Mononuclear cell (primary cell): ENCODE data around the gene C10orf105. TPM values are rescaled to one million over a fixed set of nuclear protein-coding genes. Genes with fewer than 3 reads are reported as not detected.

Source experiments
- H3K27me3 ChIP-seq: 2 replicates; pipeline ENCODE4 v1.6.0; 2011; ENCODE audit warnings: low read length, control low read depth; ENCODE audit not compliant: insufficient read depth
- H3K4me1 ChIP-seq: 2 replicates; pipeline ENCODE4 v1.5.1; 2011; ENCODE audit warnings: mild to moderate bottlenecking, low read length, control low read depth; ENCODE audit not compliant: insufficient read depth
- H3K4me3 ChIP-seq: 2 replicates; pipeline ENCODE4 v1.5.1; 2011; ENCODE audit warnings: mild to moderate bottlenecking, low read length, moderate library complexity
- H3K9me3 ChIP-seq: 2 replicates; pipeline ENCODE4 v1.5.1; 2011; ENCODE audit warnings: low read depth, mild to moderate bottlenecking, control low read depth, low read length
- total RNA-seq: library from RNA; depleted of rRNA; stranded (reverse); fragments of >200 nt; gene quantifications from one replicate; pipeline ENCODE4 v1.2.3, GENCODE V29; 2012

The C10orf105 gene
- total RNA-seq, 1 donor: 0.31 TPM

DNA sequence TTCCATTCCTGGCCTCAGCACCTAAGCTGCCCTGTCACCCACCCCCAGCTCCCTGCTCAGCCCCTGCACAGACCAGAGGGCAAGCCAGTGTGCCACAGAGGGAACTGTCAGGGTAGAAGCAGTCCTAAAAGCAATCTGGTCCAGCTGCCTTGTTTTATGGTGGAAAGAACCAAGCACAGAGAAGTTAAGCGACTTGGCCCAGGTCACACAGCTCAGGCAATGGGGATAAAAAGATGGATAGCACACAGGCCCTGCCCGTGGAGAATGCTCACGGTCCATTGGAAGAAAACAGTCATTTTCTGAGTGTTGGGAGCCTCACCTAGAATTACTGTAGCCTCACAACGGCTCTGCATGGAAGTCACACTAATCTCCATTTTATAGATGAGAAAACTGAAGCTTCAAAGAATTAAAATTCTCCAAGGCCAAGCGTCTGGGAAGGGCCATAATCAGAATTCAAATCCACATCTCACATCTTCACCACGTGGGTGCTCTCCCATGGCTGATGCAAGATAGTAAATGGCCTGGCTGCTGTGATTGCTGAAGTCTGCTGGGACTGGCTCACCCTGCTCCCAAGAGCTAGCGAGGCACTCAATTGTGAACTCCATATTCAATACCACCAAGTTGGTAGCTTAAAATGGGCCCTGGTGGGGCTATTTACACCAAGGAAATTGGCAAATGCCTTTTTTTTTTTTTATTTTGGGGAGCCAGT is 26.8 kb downstream of the C10orf105 start:
- Histone ChIP-seq H3K9me3 (no peaks in the 10 kb centered on the region), H3K4me3 (no peak overlapping the region), H3K27me3 (no peaks in the 10 kb centered on the region), H3K4me1 (peaks cover 50% of the 10 kb centered on the region)

DNA sequence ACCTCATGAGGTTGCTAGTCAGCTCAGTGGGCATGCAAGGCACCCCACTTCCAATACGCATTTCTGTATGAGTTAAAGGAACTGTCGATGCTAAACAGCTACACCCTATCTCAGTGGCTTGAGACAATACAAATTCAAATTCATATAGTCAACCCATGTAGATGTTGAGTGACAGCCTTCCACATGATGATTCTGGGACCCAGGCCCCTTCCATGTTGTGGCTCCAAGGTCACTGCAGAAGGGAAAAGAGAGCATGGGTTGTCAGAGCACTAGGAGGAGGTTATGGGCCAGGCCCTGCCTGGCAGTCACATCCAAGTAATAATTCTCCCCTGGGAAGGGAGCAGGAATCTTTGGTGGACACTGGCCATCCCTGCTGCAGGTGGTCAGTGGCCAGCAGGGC is 28.2 kb downstream of the C10orf105 start:
- Histone ChIP-seq H3K4me3 (no peak overlapping the region), H3K9me3 (no peaks in the 10 kb centered on the region), H3K4me1 (peaks cover 37% of the 10 kb centered on the region), H3K27me3 (no peaks in the 10 kb centered on the region)

DNA sequence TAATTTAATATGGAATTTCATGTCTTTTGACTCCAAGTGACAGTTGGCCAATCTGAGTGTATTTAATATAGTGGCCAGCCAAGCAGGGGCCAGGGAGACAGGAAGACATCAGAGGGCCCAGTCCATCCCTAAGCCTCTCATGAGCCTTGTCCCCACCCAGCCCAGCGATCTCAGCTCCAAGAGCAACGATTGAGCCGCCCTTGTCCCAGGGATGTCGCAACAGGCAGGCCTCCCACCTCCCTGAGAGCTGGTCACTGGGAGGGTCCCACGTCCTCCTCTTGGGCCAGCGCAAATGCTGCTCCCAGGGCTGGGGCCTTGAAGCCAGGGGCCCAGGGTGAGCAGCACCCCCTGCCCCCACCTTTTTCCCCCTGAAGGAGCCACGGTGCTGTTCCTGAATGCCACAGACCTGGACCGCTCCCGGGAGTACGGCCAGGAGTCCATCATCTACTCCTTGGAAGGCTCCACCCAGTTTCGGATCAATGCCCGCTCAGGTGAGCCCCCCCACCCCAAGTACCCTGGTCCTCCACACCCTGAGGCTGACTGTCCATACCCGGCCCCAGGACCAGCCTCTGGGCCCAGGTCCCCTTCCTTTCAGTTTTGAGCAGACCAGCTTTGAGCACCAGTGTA is 29.4 kb downstream of the C10orf105 start:
- no peak overlapping the region for H3K4me3 ChIP-seq

DNA sequence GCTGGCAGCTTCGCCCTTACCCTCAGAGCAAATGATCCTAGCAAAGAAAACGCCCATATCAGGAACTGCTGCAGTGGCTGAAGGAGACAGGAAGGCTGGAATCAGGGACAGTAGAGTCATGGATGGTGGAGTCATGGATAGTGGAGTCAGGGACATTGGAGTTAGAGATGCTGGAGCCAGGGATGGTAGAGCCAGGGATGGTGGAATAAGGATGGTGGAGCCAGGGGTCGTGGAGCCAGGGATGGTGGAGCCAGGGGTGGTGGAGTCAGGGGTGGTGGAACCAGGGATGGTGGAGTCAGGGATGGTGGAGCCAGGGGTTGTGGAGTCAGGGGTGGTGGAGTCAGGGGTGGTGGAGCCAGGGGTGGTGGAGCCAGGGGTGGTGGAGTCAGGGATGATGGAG is 31.3 kb downstream of the C10orf105 start:
- Histone ChIP-seq H3K4me1 (peaks cover 11% of the 10 kb centered on the region), H3K4me3 (no peak overlapping the region), H3K9me3 (no peaks in the 10 kb centered on the region), H3K27me3 (no peaks in the 10 kb centered on the region)

More for the DNA sequence above, 29.4 kb downstream of the C10orf105 start:
- Histone ChIP-seq H3K27me3 (no peaks in the 10 kb centered on the region), H3K4me1 (peaks cover 25% of the 10 kb centered on the region), H3K9me3 (no peaks in the 10 kb centered on the region)

DNA sequence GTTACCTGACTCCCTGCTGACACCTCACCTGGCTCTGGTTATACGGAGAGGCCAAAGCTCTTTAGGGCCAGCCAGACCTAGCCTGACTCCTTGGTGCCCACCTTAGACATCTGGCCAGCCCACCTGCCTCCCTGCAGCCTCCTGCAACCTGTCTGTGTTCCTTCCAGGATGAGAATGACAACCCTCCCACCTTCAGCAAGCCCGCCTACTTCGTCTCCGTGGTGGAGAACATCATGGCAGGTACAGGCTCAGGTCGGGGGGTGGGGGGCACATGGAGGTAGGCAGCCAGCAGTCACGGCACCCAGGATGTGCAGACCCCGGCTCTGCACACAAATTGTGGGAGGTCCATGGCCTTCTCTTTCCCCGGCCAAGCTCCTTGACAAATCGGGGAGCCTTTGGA is 32.1 kb downstream of the C10orf105 start:
- H3K27me3 ChIP-seq: no peaks in the 10 kb centered on the region
- H3K4me1 ChIP-seq: peaks cover 5% of the 10 kb centered on the region
- H3K9me3 ChIP-seq: no peaks in the 10 kb centered on the region
- H3K4me3 ChIP-seq: no peak overlapping the region

DNA sequence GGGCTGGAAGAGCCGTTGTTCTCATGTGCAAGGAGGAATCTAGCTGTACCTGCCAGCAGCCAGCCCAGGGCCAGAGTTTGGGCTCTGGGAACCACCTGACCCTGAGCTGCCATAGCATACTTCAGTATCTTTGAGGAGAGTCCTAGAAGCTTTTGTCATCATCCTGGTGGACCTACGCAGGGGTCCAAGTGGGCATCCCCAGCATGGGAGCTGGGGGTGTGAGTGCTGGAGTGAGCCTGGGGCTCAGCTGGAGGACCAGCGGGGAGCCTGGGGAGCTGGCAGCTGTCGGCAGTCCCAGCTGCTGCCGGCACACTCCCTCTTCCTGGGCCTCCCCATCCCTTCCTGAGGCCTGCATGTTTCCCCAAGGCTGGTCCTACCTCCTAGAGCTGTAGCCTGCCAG is 32.5 kb downstream of the C10orf105 start:
- H3K9me3 ChIP-seq: no peaks in the 10 kb centered on the region
- no peak overlapping the region for H3K4me3 ChIP-seq
- peaks cover 5% of the 10 kb centered on the region for H3K4me1 ChIP-seq
- no peaks in the 10 kb centered on the region for H3K27me3 ChIP-seq

DNA sequence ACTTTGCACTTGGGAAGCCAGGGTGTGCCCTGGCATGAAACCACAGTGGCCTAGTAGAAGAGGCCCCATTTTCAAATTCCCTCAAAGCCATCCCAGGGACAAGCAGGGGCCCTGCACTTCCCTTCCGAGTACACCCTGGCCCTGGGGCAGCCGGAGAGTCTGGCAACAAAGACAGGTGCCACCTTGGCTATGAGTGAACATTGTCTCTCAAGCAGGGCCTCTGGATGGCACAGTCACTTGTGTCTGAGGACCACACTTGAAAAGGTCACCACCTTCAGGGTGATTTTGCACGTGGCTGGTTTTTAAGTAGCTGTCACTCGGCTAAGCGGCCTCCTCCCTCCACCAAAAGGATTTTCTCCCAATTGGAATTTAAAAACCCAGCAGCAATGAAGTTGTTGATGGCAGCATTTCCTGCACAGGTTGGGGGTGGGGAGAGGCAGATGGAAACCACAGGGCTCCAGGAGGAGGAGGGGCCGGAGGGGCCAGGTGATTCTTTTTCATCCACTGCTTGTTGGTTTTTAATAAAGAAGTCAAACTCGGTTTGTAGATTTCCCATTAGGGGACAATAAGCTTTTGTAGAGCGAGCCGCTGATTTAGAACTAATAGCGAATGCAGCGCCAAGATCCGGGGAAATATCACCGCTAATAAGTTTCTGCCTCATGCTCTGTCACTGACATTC is 33.9 kb downstream of the C10orf105 start:
- Histone ChIP-seq H3K4me3 (no peak overlapping the region), H3K4me1 (peaks cover 5% of the 10 kb centered on the region), H3K9me3 (no peaks in the 10 kb centered on the region), H3K27me3 (no peaks in the 10 kb centered on the region)

DNA sequence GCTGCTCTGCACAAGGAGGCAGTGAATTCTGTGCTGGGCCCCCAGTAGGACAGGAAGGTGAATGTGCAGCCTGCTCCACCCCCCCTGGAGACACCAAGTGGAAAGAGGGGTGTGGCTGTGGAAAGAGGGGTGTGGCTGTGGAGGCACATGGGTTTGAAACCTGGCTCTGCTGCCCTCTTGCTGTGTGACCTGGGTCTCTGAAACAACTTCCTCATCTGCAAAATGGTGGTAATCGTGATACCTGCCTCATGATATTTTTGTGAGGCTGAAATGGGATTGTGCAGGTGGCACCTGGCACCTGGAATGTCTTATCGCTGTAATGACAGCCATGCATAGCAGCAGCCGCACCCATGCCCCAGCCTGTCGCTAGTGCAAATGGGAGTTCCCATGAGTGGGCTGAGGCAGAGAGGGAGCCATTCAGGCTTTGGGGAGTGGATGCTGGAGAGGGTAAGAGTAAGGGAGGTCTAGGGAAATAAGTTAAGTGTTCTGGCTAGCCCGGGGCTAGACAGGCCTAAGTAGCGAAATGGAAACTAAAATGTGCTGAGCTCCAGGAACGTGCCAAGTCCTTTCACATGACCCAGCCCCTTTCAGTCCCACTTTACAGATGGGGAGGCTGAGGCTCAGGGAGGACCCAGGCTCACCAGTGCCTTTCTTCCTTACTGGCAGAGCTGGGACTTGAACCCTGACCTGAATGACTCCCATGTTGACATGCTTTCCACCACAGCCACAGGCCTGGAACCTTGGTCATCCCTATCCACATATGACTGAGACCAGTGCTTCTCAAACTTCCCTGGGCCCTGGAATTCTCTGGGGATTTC is 35.0 kb downstream of the C10orf105 start:
- H3K4me3 ChIP-seq: no peak overlapping the region
- H3K27me3 ChIP-seq: no peaks in the 10 kb centered on the region
- H3K9me3 ChIP-seq: no peaks in the 10 kb centered on the region
- peaks cover 5% of the 10 kb centered on the region for H3K4me1 ChIP-seq

DNA sequence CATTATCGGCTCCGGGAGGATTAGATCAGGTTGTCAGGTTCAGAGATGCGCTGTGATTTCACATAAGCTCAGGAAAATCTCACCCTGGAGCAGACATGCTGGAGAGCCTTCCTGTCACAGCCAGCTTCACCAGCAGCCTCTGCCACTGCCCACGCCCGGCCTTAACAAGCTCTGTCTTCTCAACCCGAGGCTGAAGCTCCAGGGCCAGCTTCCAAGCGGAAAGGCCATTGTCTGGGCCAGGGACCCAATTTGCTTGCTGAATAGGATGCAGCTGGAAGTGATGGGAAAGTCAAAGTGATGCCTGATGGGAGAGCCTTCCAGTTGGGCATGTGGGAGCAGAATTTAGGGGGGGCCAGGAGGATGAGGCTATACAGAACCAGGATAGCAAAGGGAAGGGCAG is 36.3 kb downstream of the C10orf105 start:
- Histone ChIP-seq H3K9me3 (no peaks in the 10 kb centered on the region), H3K4me1 (peaks cover 5% of the 10 kb centered on the region), H3K4me3 (no peak overlapping the region), H3K27me3 (no peaks in the 10 kb centered on the region)

DNA sequence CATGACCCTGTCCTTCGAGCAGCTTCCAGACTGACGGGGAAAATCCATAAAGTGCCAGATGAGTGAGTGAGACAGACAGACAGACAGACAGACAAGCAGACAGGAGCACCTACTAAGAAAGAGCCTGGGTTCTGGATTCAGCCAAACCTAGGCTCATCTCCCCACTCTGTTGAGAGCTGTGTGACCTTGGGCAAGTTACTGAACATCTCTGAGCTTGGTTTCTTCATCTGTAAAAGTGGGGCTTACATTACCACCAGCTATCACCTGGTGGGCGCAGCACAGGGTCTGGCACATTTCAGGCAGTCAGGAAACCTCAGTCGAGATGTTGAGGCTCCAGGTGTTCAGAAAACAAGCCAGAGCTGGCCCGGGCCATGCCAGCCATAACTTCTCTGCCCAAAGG is 37.6 kb downstream of the C10orf105 start:
- H3K4me3 ChIP-seq: no peak overlapping the region
- H3K4me1 ChIP-seq: peaks cover 5% of the 10 kb centered on the region
- no peaks in the 10 kb centered on the region for H3K9me3 ChIP-seq
- no peaks in the 10 kb centered on the region for H3K27me3 ChIP-seq

DNA sequence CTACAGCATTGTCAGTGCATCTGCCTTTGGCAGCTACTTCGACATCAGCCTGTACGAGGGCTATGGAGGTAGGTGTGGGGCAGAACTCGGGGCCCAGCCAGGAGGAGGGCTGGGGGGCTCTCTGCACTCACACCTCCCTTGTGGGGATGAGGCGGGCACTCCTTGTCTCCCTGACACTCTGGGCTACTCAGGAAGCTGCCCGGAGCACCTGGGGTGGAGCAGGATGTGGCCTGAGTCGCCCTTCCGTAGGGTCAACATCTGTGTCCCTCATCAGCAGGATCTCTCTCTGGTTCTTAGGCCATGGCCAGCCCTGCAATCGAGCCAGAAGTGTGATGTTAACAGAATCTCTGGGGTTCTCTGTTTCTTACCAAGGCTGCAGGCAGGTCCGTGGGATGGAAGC is 40.2 kb downstream of the C10orf105 start:
- H3K27me3 ChIP-seq: no peaks in the 10 kb centered on the region
- no peak overlapping the region for H3K4me3 ChIP-seq

DNA sequence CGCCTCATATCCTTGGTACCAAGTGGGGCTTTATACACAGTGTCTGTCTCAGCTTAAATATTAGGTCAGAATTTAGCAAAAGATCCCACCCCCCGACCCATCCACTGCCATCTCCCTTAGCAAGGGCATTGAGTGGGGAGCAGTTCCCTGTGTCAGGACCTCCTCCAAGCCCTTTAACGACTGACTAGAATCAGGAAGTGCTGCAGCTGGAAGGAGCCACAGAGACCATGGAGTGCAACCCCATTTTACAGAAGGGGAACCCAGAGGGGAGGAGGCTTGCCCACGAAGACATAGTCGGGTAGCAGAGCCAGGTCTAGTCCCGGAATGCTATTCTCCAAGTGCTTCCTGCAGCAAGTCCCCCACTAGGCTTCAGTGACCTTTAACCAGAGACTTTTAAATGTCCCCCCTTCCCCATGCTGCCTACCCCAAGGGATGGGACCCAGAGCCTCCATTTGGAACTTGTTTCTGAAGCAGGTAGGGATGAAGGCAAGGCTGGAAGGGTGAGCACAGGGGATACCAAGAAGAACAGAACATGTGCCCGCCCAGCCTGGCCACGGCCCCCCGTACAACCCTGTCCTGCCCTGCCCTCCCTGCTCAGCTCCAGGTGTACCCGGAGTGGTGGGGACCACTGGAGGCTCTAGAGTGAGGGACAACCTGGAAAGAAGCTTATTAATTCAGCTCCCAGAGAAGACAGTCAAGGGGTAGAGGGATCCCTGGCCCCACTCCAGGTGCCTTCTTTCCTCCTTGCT is 41.3 kb downstream of the C10orf105 start:
- no peaks in the 10 kb centered on the region for H3K27me3 ChIP-seq
- H3K4me3 ChIP-seq: no peak overlapping the region
- H3K4me1 ChIP-seq: no peaks in the 10 kb centered on the region
- H3K9me3 ChIP-seq: no peaks in the 10 kb centered on the region

More for the DNA sequence above, 40.2 kb downstream of the C10orf105 start:
- no peaks in the 10 kb centered on the region for H3K9me3 ChIP-seq
- peaks cover 4% of the 10 kb centered on the region for H3K4me1 ChIP-seq

DNA sequence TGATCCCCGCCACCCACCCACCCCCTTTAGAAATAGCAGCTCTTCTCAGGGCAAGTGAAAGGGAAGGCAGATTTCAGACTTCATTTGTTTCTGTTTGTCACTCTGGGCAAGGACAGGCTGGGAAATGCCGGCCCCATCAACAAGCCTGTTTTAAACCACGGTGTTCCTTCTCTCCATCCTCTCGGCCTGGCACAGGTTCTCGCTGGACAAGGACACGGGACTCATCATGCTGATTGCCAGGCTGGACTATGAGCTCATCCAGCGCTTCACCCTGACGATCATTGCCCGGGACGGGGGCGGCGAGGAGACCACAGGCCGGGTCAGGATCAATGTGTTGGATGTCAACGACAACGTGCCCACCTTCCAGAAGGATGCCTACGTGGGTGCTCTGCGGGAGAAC is 42.3 kb downstream of the C10orf105 start:
- Histone ChIP-seq H3K27me3 (no peaks in the 10 kb centered on the region), H3K9me3 (no peaks in the 10 kb centered on the region), H3K4me3 (no peak overlapping the region), H3K4me1 (no peaks in the 10 kb centered on the region)

DNA sequence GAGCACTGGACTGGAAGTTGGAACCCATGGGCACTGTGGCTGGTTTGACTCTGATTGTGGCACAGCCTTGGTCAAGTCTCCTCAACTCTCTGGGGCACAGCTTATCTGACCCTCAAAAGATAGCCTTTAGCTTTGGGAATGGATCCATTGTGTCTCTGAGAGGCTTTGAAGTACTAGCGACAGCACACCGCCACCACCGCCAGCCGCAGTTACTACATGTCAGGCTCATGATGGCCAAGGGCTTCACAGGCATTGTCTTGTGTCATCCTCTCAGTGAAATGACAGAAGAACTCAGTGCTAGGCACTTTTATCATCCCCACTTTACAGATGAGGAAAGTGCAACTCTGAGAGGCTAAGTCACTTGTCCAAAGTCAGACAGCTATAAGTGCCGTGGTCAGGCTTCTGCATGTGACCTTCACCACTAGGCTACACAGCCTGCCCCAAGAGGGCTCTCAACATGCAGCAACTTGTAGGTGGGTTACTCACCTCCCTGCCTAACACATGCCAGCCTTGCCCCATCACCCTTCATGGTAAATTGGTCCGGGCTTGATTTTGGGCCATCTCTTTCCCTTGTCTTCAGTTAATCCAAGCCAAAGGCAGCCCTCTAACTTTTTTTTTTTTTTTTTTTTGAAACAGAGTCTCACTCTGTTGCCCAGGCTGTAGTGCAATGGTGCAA is 44.1 kb downstream of the C10orf105 start:
- Histone ChIP-seq H3K9me3 (no peaks in the 10 kb centered on the region), H3K27me3 (no peaks in the 10 kb centered on the region), H3K4me3 (no peak overlapping the region), H3K4me1 (no peaks in the 10 kb centered on the region)
